Gastroesophageal sphincter (tissue), 4 donors: Measurements from ENCODE around the gene POMC. TPM values are rescaled to one million over a fixed set of nuclear protein-coding genes. Genes with fewer than 3 reads are reported as not detected.
"Not testable (repeated sequence)": the region's sequence is repeated elsewhere in the genome, so short reads cannot be mapped to it uniquely, and the experiment has no call there.

Experiments
- ATAC-seq: fragments of 150-250 bp; one replicate; pipeline ENCODE4 v1.9.1; 2016; ENCODE audit warnings: mild to moderate bottlenecking, moderate library complexity
- H3K27ac ChIP-seq, 4 donors: fragments of 200-600 bp; sonication (generic) in 3 of 4; 1 replicate in 3 of 4; 2 replicates in 1 of 4; pipeline ENCODE4 v1.5.1; 2016 to 2019
- H3K27me3 ChIP-seq: fragments of 200-600 bp; sonication (generic); one replicate; pipeline ENCODE4 v1.5.1; 2019
- H3K36me3 ChIP-seq, 2 donors: fragments of 200-600 bp; sonication (generic); one replicate each; pipeline ENCODE4 v1.5.1; 2019; ENCODE audit warnings: control low read depth in 1 of 2
- H3K4me1 ChIP-seq, 3 donors: fragments of 200-600 bp; sonication (generic); 1 replicate in 2 of 3; 2 replicates in 1 of 3; pipeline ENCODE4 v1.5.1; 2016 to 2019; ENCODE audit warnings: control low read depth in 2 of 3
- H3K4me3 ChIP-seq, 2 donors: fragments of 200-600 bp; sonication (generic); one replicate each; pipeline ENCODE4 v1.5.1; 2019; ENCODE audit warnings: mild to moderate bottlenecking in 1 of 2, moderate library complexity in 1 of 2
- H3K9me3 ChIP-seq, 3 donors: fragments of 200-600 bp; sonication (generic); one replicate each; pipeline ENCODE4 v1.5.1; 2017 to 2019; ENCODE audit warnings: control low read depth in 2 of 3
- EP300 ChIP-seq: sonication (generic); formaldehyde crosslinking; IDR thresholded peaks from one replicate; pipeline ENCODE4 v1.6.1; 2017; ENCODE audit warnings: antibody characterized with exemption, mild to moderate bottlenecking
- POLR2A ChIP-seq, 2 donors: fragments of 450-650 bp; IDR thresholded peaks; one replicate each; pipeline ENCODE4 v1.6.1; 2017; ENCODE audit warnings: antibody characterized with exemption in 2 of 2, mild to moderate bottlenecking in 2 of 2, moderate library complexity in 1 of 2
- POLR2AphosphoS5 ChIP-seq: sonication (generic); formaldehyde crosslinking; IDR thresholded peaks from one replicate; pipeline ENCODE4 v1.6.1; 2017; ENCODE audit warnings: antibody characterized with exemption
- whole genome bisulfite sequencing, 2 donors: methylation state at CpG; one replicate each; pipeline ENCODE4 v1.1.5; 2018; ENCODE audit warnings: low coverage in 1 of 2; 5-methylcytosine and 5-hydroxymethylcytosine counted together
- total RNA-seq, 4 donors: library from RNA; depleted of rRNA; stranded (reverse); fragments of >200 nt; gene quantifications; one replicate each; pipeline ENCODE4 v1.1.0, GENCODE V29; 2016
- TF ChIP-seq, protein P1 (sequence below), 4 experiments: fragments of 200-600 bp in 2 of 4; fragments of 450-650 bp in 2 of 4; sonication (generic) in 1 of 4; IDR thresholded peaks; one replicate each; pipeline ENCODE4 v1.5.1; 2017 to 2019; ENCODE audit warnings: antibody characterized with exemption in 4 of 4, mild to moderate bottlenecking in 2 of 4, moderate library complexity in 2 of 4

The POMC gene
- total RNA-seq, 4 donors from 2014 or later: 2.5 to 24.4 (median 5.4) TPM

DNA sequence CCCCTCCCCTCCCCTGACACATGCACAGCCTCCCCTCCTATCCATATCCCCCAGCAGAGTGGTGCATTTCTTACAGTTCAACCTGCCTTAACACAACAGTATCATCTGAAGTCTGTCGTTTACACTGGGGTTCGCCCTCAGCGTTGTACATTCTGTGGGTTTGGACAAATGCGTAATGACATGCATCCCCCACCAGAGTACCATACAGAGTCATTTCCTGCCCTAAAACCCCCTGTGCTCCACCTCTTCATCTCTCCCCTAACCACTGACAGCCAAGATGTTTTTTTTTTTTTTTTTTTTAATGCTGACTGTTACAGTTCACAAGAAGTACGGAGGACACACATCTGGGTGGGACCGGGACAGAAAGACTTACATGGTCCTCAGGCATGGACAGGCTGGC, 22.6 kb downstream of the POMC start:
- Histone ChIP-seq H3K36me3 (peaks cover 0 to 28% of the 10 kb centered on the region in 2 donors), H3K9me3 (no peaks in the 10 kb centered on the region), H3K4me1 (no peaks in the 10 kb centered on the region), H3K4me3 (no peak overlapping the region), H3K27me3 (no peaks in the 10 kb centered on the region), H3K27ac (no peak overlapping the region)
- no peak for ATAC-seq
- TF ChIP-seq, protein P1, sequence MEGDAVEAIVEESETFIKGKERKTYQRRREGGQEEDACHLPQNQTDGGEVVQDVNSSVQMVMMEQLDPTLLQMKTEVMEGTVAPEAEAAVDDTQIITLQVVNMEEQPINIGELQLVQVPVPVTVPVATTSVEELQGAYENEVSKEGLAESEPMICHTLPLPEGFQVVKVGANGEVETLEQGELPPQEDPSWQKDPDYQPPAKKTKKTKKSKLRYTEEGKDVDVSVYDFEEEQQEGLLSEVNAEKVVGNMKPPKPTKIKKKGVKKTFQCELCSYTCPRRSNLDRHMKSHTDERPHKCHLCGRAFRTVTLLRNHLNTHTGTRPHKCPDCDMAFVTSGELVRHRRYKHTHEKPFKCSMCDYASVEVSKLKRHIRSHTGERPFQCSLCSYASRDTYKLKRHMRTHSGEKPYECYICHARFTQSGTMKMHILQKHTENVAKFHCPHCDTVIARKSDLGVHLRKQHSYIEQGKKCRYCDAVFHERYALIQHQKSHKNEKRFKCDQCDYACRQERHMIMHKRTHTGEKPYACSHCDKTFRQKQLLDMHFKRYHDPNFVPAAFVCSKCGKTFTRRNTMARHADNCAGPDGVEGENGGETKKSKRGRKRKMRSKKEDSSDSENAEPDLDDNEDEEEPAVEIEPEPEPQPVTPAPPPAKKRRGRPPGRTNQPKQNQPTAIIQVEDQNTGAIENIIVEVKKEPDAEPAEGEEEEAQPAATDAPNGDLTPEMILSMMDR (IDR thresholded peaks at IDR 0.05): no peak
- no peak for TF ChIP-seq POLR2A (IDR thresholded peaks at IDR 0.05)
- TF ChIP-seq EP300: no peak
- no peak for TF ChIP-seq POLR2AphosphoS5
- WGBS, 2 donors: 86 to 91% methylated on average over 4 to 5 of the region's 6 CpGs

GRCh38 chr2:25141120-25141519, 27.3 kb downstream of the POMC start:
- 77 to 100% methylated on average over 1 to 3 of the region's 8 CpGs for WGBS, 2 donors
- no peak for ATAC-seq
- Histone ChIP-seq H3K36me3 (peaks cover 0 to 18% of the 10 kb centered on the region in 2 donors), H3K27ac (no peak overlapping the region), H3K9me3 (no peaks in the 10 kb centered on the region), H3K27me3 (no peaks in the 10 kb centered on the region), H3K4me1 (no peaks in the 10 kb centered on the region), H3K4me3 (no peak overlapping the region)
- TF ChIP-seq POLR2A (IDR thresholded peaks at IDR 0.05) (no peak), EP300 (no peak), POLR2AphosphoS5 (no peak)
- TF ChIP-seq, protein P1 (IDR thresholded peaks at IDR 0.05): no peak

- H3K9me3 ChIP-seq, H3K27me3 ChIP-seq, H3K27ac ChIP-seq, H3K4me3 ChIP-seq, ATAC-seq, H3K4me1 ChIP-seq: not testable (repeated sequence)
- peaks cover 0 to 14% of the 10 kb centered on the region in 2 donors for H3K36me3 ChIP-seq
- WGBS, 2 donors: 78 to 94% methylated on average over 3 to 4 of the region's 4 CpGs
Observed at GRCh38 chr2:25140535-25140934, 27.8 kb downstream of the POMC start.

DNA sequence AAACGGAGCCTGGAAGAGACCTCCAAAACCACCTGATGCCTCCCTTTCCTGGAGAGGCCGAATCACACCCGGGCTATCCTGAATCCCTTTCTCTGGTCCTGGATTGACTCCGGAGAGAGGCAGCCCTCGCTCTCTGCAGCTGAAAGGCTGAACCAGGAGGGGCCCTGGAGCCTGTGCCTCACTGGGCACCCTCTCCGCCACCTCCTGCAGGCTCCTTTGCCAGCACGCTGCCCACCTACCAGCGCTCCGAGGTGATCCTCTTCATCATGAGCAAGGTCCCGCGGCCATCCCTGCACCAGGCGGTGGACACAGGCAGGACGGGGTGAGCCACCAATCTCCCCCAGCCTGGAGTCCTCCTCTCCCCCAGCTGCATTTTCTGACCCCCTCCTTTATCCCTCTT, 35.7 kb downstream of the POMC start:
- TF ChIP-seq, protein P1 (IDR thresholded peaks at IDR 0.05): no peak
- TF ChIP-seq POLR2AphosphoS5: no peak
- TF ChIP-seq EP300: no peak
- TF ChIP-seq POLR2A (IDR thresholded peaks at IDR 0.05): no peak
- Histone ChIP-seq H3K27me3 (peaks cover 18% of the 10 kb centered on the region), H3K4me3 (no peak overlapping the region), H3K36me3 (no peaks in the 10 kb centered on the region), H3K4me1 (peaks cover 0 to 11% (median 0%) of the 10 kb centered on the region in 3 donors), H3K27ac (no peak overlapping the region), H3K9me3 (no peaks in the 10 kb centered on the region)
- ATAC-seq: no peak
- 90 to 91% methylated on average over 2 to 11 of the region's 13 CpGs for WGBS, 2 donors

DNA sequence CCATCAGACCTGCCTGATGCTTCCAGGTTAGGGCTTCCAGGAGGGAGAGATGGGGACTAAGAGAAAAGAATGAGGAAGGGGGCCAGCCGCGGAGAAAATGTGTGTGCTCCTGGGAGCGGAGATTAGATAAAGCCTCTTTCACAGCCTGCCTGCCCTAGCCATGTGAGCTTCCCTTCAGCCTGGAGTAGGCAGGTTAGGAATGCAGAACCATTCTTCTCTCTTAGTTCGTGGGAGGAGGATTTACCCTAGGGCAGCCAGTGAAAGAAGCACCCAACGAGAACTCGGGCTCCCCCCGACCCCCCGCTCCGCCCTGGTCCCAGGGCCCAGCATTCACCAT, 36.1 kb downstream of the POMC start:
- peaks cover 18% of the 10 kb centered on the region for H3K27me3 ChIP-seq
- WGBS, 2 donors: 80 to 90% methylated on average over 1 to 2 of the region's 9 CpGs
- H3K4me1 ChIP-seq: peaks cover 0 to 11% (median 0%) of the 10 kb centered on the region in 3 donors
- no peaks in the 10 kb centered on the region for H3K36me3 ChIP-seq
- no peak for TF ChIP-seq POLR2A (IDR thresholded peaks at IDR 0.05)
- H3K27ac ChIP-seq: no peak overlapping the region
- H3K9me3 ChIP-seq: no peaks in the 10 kb centered on the region
- no peak for ATAC-seq
- peak overlapping the region in 1 of 2 donors; percentile 43 for H3K4me3 ChIP-seq

DNA sequence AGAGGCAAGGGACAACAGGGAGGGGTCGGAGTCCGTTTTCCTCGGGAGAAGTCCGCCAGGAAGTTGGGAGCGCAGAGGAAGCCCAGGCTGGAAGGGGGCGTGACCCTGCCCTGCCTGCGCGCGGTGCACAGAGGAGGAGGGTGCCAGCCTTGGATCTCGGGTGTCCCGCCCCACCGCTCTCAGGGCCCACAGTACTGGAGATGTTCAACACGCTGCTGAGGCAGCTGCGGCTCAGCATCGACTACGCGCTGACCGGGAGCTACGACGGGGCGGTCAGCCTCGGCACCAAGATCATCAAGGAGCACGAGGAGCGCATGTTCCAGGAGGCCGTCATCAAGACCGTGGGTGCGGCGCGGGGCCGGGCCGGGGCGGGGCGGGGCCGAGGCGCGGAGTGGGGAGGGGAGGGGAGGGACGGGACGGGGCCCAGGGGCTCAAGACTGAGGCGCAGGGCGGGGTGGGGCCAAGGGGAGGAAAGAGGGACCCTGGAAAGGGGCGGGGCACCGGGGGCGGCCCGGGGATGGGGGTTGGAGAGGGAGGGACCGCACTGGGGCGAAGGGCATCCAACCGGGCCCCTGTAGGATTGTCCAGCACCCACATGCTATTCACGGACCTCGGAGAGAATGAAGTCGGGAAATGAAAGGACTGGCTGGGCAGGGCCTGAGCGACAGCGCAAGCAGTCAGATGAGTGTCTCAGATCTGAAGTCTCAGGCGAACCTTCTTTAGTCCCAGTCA, 36.6 kb downstream of the POMC start:
- H3K36me3 ChIP-seq: no peaks in the 10 kb centered on the region
- ATAC-seq: no peak
- WGBS, 2 donors: 26 to 41% methylated on average over 7 to 8 of the region's 53 CpGs
- peaks cover 0 to 11% (median 0%) of the 10 kb centered on the region in 3 donors for H3K4me1 ChIP-seq
- no peak for TF ChIP-seq POLR2AphosphoS5
- TF ChIP-seq, protein P1 (IDR thresholded peaks at IDR 0.05): no peak
- no peak for TF ChIP-seq EP300
- no peak for TF ChIP-seq POLR2A (IDR thresholded peaks at IDR 0.05)
- no peaks in the 10 kb centered on the region for H3K9me3 ChIP-seq
- peaks cover 18% of the 10 kb centered on the region for H3K27me3 ChIP-seq
- peak overlapping the region in 1 of 2 donors; percentile 43 for H3K4me3 ChIP-seq
- no peak overlapping the region for H3K27ac ChIP-seq
